HG02938 (cell line): ENCODE measurements around the gene SYK.
"Not testable (repeated sequence)": the region's sequence is repeated elsewhere in the genome, so short reads cannot be mapped to it uniquely, and the experiment has no call there.

Experiments
- ATAC-seq: cut with Tn5 transposase; IDR thresholded peaks from one replicate; pipeline ENCODE4 v1.9.1; 2021; ENCODE audit warnings: mild to moderate bottlenecking, moderate library complexity; ENCODE audit not compliant: unreplicated experiment

The SYK gene

DNA sequence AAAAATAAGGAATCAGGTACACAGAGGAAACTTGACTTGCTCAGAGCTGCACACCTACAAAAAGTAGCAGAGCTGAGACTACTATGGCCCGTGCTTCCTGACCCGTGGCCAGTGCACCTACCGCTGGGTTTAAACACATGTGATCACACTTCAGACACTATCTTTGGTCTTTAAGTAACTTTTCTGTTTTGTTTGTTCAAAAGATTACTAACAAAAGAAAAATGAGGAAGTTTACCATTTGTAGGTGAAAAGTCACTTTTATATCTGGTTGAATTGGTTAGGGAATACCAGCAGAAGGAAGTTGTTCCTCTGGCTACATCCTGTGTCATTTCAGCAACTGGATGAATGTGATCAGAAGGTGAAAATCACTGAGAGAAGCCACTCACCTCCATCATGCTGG lies 6.5 kb upstream of the SYK start:
- ATAC-seq = no peak

DNA sequence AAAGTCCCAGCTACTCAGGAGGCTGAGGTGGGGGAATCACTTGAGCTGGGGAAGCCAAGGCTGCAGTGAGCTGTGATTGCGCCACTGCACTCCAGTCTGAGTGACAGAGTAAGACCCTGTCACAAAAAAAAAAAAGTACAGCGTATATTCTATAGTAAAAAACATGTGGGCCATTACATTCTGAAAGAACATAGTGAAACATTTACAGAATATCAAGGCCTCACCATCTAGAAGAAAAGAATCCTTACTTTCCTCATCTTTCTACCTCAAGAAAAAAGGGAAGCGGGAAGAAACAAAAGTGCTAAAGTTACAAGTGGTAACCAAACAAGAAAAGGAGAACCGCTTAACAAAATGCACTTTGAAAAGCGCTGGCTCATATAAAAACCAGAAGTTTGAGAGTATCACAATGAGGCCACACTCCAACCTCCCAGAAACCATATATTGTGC lies 5.7 kb upstream of the SYK start:
- ATAC-seq = no peak

DNA sequence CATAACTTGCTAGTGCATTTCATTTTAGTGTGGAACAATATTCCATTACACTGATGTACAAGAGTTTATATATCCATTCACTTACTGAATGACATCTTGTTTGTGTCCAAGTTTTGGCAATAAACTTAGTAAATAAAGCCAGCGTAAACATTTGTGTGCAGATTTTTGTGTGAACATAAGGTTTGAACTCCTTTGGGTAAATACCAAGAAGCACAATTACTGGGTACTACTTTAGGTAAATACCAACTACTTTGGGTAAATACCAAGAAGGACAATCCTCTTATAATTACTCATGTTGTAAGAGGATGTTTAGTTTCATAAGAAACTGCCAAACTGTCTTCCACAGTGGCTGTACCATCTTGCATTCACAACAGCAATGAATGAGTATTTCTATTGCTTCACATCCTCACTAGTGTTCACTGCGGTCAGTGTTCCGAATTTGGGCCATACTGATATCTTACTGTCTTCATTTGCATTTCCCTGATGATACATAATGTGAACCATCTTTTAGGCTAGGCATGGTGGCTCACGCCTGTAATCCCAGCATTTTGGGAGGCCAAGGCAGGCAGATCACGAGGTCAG lies 2.3 kb upstream of the SYK start:
- no peak for ATAC-seq

DNA sequence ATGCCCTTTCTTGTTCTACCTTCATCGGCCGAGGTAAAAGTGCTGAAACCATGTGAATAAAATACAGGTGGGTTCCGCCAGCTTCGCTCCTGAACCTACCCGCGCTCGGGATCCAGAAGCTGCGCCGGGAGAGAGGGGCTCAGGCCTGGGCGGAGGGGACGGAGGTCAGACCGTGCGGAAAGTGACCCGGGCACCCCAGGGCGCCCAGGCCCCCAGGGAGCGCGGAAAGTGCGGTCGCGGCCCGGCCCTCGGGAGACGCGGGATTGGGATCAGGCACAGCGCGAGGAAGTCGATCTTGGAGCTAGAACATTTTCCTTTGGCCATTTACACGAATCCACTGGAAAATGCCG lies 329 bp downstream of the SYK start:
- ATAC-seq = no peak

DNA sequence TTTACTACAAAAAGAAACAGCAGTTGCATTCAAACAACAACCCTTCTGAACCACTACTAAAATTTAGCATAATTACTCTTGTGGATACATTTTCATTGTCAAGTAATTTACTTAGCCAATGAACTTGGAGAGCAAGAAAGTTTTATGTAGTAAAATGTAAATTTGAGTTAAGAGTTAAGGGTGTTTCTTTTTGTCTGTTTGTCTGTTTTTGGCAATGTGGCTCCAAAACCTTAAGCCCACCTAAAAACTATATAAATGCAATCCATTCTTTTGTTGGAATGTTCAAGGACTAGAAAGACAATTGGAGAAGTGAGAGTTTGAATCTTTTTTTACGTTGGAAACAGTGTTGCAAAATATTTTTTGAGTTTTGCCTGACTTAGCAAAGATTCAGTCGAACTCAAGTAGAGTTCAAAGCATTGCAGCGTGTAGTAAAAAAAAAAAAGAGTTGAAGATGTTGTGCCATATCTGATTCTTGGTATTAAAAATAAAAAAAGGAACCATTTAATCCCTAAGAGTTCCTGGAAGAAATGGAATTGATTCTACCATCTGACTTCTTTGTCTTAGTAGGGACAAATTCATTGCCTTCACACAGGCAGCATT lies 867 bp downstream of the SYK start:
- ATAC-seq = no peak

DNA sequence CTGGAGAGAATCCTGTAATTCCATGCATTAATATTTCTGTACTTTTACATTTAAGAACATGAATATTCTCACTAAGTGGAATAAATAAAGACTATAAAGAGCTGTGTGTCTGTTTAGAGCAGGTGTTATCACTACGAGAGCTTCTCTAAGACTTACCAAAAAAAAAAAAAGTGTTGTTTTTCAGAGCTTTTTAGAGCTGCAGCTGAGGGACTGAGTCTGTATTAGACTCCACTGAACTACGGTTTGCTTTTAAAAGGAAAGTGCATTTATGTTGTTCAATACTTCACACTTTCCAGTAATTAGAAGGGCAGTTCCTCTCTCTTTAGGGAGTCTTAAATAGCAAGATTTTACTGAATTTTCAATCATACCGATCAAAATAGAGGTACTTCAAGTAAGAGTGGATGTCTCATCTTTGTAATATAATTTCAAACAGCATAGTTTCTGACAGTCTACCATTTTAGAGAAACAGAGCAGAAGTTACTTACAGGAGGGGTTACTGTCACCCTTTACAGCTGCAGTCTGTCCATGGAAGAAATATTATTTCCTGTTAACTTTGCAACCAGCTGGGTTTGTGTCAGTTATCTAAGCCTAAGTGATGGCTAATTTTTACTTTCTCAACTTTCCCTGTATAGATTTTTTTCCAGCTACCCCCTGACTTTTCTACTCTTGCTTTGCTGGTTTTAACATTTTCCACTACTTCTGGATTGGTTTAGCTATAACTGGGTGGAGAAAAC lies 2.4 kb downstream of the SYK start:
- ATAC-seq = no peak

DNA sequence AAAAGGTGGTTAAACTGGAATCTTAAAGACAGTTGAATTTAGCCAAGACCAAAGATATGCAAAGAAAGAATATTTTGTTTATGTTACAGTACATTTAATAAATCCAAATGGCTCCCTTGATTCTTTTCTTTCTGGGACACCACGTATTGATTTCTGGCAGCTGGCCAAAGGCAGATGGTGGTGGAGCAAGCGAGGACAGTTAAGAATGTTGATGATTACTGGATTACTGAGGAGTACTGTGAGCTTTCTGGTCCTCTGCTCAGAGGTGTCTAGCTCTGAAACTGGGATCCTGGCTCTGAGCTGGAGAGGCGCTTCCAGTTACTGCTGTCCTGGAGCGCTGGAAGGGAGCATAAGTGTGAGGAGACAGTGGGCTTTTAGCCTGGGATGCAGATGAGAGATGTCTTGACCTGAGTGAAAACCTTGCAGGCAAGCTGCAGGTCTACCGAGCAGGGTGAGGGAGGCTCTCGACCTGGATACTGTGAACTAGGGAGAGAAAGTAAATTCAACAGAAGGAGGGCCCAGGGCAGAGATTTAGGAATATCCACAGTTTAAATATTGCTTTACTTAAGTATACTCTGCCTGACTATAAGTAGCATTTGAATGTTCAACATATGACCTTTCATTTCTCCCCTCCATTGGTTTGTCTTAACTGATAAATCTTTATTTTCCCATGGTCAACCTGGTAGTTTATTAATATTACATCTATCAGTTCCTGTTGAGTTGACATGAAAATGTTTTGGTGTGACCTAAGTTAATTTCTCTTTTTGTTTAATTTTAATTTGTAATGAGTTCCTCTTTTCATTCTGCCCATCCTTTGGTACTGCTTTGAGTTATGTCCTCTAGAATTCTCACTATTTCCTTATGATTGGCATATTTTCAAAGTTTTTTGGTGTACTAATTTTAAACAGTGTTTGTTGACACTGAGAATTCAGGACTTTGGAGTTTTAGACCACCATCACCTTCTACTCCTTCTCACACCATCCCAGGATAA lies 3.7 kb downstream of the SYK start:
- ATAC-seq = no peak

DNA sequence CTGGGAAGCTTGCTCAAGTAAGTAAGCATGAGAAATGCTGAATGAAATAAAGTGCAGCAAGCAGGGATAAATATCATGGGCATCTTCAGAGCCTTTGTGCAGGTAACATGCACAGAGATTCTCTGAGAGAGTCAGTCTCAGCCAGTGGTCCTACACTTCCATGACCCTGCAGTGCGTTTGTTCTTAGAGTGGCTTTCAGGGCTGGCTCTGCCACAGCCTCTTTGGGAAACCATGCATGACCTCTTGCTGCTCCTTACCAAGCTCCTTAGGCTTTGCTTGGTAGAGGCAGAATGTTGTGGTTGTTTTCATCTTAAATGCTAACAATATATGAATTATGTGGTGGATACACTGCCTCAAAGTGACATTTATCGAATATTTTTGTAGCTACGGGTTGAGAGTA lies 5.4 kb downstream of the SYK start:
- no peak for ATAC-seq

DNA sequence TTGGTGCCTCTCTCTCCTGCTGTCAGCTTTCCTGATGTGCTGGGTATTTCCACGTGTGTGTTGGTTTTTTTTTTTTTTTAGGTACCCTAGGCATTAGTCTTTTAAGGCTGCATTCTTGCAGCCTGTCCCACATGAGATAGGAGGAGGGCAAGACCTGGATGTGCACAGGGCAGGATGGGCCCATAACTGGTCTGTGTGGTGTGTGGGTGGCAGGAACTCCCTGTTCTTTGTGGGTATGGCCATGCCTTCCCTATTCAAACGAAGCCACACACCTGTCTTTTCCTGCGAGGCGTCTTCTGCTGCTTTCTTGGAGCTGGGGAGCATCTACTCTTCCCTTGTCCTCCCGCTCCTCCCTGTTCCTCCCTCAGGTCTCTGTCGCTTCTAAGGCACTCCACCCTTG lies 6.8 kb downstream of the SYK start:
- no peak for ATAC-seq

DNA sequence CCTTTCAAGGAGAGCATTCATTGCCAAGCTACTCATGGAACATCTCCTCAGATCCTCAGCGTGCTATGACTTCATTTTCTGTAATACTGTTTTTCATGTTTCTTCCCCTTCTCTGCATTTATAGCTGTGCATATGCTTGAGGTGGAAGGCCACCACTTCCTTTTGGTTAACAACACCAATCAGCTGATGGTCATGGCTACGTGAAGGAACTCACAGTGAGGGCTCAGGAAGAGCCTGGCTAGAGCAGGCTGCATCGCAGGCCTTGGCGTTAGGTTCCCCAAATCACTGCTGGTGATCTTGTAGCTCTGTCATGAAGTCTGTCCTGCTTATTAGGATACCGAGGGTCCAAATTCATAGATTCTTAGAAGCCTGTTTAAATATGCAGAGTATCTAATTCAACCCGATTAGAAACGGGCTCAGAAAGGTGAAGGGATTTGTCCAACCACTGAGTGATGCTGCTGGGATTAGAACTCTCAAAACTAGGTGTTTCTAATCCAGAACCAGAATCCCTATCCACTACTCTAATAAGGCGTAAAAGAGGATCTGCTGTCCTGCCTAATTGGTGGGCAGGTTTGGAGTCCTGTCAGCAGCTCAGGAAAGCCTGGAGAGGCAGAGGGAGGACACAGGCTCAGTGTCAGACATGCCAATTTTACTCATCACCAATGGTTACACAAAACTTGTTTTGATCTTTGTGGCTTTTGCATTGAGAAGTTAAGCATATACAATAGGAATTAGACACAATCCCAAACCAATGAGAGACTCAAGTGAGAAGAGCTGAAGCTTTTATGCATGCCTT lies 7.5 kb downstream of the SYK start:
- ATAC-seq = no peak

DNA sequence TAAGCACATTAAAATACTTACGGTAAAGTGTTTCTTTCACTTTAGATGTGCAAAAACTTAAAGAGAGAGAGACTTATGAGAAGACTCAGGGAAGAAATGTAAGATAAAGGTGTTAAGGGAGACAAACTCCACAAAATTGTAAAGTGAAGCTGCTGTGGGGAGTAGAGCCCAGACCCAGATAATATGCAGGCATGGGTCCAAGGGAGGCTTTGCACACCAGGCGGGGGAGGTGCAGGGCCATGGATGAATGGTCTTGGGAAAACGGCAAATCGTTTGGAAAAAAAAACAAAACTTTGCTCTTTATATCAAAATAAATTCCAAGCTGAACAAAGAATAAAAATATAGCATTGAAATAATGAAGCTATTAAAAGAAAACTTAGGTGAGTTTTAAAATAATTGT lies 9.1 kb downstream of the SYK start:
- no peak for ATAC-seq

DNA sequence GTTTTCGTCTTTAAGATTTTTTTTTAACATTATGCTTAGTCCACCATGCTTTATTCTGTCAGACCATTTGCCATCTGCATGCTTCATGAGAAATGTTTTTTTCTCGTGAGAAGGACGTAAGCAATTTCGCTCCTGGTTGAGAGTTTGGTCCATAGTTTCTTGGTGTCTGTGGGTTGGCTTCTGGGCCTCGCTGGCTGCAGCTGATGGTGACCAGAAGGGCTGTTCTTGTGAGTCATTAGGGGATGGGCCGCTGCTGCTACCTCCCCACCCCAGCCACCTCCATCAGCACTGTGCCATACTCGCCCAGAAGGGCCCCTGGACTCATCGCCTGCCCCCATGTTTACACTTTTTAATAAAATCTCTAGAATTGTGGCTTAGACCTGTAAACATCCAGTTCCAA lies 11.4 kb downstream of the SYK start:
- ATAC-seq = no peak

DNA sequence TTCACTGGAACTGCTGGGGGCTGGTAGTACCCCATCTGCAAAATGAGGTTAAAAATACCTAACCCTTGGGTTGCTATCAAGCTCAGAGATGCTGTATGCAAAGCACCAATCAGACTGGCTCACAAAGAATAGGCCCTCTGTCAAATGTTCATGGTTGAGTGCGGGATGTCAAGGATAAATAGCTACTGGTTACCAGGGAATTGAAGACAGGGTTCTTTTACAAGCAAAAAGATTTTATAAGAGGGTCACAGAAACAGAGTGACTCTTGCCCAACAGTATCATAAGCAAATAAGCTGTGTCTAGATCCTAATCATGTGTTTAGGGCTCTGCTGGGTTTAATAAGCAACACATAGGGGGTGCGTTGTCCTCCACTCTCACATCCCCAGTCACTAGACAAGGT lies 11.9 kb downstream of the SYK start:
- no peak for ATAC-seq

DNA sequence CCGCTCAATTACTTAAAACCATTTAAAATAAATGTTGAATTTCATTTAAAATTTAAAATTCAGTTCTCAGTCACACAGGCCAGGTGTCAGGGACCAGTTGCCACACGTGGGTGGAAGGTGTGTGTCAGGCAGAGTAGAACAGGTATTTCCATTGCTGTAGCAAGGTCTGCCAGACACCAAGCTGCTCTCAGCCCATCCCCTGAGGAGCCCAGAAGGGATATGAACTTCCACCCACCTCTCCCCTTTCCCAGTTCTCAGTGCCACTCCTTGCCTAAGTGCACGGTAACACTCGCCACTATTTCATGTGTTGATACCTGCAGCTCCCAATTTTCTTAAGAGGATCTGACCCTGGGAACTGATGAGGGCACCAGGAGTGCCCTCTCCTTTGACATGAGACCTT lies 12.7 kb downstream of the SYK start:
- ATAC-seq = no peak

DNA sequence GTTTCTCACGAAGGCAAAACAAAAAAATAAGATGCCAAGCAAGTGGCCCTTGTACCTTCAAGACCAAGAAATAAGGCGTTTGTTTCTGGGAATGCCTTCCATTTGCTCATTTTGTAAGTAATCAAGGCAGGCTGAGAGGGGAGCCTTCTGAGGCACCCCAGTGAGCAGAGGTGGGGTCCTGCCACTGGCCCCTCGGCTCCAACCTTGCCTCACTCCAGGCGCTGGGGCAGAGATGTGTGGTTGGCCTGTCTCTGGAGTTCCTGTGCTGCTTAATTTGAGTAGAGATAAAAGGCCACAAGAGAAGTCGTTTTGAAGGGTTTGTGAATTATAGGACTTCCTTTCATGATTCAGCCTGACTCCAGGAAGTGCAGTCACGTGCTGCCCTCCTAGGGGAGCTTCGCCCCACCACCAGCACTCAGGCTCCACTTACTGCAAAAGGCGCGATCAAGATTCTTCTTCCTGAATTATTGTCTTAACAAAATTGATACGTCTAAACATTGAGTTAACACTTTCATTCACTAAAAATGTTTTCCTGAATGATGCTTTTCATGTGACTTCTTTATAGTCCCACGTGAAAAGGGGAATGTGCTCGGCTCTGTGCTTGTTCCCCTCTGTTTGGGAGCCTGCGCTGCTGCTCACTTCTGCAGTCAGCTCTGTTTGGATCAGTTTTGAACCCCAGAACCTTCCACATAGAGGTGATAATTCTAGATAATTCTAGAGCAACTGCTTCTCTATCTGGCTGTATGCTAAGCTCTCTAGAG lies 13.7 kb downstream of the SYK start:
- ATAC-seq = peak; percentile 47

DNA sequence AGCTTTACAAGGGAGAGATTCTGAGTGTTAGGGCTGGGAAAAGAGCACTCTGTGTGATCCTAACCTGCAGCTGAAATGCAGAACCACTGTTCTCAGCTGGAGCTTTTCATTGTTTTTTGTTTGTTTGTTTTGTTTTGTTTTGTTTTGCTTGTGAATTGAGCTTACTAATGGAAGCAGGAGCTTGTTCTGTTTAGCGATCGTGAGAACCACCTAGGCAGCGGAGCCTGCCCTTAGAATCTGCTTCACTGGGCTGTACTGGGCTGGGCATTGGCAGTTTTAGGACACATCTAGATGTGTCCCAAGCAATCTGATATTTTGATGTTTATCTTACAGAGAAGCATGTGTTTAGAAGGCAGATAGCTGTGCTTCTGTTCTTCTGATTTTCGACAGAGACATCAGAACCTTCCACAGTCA lies 14.3 kb downstream of the SYK start:
- peak; percentile 10 for ATAC-seq

DNA sequence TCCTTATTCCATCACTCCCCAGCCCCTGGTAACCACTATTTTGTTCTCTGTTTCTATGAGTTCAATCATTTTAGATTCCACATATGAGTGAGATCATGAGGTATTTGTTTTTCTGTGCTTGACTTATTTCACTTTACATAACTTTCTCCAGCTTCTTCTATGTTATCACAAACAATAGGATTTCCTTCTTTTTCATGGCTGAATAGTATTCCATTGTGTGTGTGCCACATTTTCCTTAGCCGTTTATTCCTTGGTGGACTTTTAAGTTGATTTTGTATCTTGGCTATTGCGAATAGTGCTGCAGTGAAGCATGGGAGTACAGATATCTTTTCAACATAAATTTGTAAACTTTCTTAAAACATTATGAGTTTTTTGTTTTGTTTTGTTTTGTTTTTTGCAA lies 15.1 kb downstream of the SYK start:
- no peak for ATAC-seq

DNA sequence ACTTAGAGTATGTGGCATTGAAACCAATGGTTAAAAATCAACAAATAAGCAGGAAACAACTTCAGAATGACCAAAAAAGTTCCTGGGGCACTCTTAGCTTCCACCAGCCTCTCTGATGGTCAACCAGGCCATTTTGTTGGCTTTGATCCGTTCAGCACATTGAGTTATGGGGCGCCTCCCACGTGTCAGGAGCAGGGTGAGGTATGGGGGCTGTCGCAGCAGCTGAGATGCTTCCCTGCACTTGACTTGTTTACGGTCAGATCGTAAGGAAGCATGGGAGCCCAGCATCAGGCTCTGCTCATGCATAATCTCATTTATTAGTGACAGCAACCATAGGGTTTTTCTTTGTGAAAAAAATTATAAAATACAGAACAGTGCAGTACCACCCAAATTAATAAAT lies 16.7 kb downstream of the SYK start:
- ATAC-seq = no peak

DNA sequence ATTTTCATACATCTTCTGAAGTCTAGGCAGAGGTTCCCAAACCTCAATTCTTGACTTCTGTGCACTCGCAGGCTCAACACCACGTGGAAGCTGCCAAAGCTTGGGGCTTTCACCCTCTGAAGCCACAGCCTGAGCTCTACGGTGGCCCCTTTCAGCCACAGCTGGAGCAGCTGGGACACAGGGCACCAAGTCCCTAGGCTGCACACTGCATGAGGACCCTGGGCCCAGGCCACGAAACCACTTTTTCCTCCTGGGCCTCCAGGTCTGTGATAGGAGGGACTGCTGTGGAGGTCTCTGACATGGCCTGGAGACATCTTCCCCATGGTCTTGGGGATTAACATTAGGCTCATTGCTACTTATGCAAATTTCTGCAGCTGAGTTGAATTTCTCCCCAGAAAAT lies 18.8 kb downstream of the SYK start:
- ATAC-seq = not testable (repeated sequence)

DNA sequence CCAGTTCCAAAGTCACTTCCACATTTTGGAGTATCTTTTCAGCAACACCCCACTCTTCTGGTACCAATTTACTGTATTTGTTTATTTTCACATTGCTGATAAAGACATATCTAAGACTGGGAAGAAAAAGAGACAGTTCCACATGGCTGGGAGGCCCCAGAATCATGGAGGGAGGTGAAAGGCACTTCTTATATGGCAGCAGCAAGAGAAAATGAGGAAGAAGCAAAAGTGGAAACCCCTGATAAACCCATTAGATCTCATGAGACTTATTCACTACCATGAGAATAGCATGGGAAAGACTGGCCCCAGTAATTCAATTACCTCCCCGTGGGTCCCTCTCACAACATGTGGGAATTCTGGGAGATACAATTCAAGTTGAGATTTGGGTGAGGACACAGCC lies 19.6 kb downstream of the SYK start:
- not testable (repeated sequence) for ATAC-seq
